BLaER1 treated with 17β-estradiol and CSF1 and Interleukin-3, amounts not matched to agents 10 nM and 100 nM (cell line): ENCODE measurements around the gene FBXO9.

Source experiments
- H3K27ac ChIP-seq, 11 experiments: shearing (Covaris generic); formaldehyde crosslinking; 2 replicates each; pipeline ENCODE4 v1.8.1; 2022
- H3K27me3 ChIP-seq, 11 experiments: shearing (Covaris generic); formaldehyde crosslinking; 2 replicates each; pipeline ENCODE4 v1.8.1; 2022
- H3K36me3 ChIP-seq, 11 experiments: shearing (Covaris generic); formaldehyde crosslinking; 2 replicates each; pipeline ENCODE4 v1.8.1; 2022
- H3K4me1 ChIP-seq, 10 experiments: shearing (Covaris generic); formaldehyde crosslinking; 2 replicates each; pipeline ENCODE4 v1.8.1; 2022
- H3K4me2 ChIP-seq, 11 experiments: shearing (Covaris generic); formaldehyde crosslinking; 2 replicates each; pipeline ENCODE4 v1.8.1; 2022
- H3K4me3 ChIP-seq, 10 experiments: shearing (Covaris generic); formaldehyde crosslinking; 2 replicates each; pipeline ENCODE4 v1.8.1; 2022
- H3K9ac ChIP-seq, 11 experiments: shearing (Covaris generic); formaldehyde crosslinking; 2 replicates each; pipeline ENCODE4 v1.8.1; 2022
- H3K9me3 ChIP-seq, 11 experiments: shearing (Covaris generic); formaldehyde crosslinking; replicated peaks in 1 of 11; 2 replicates each; pipeline ENCODE4 v1.8.1; 2022
- H4K20me1 ChIP-seq, 11 experiments: shearing (Covaris generic); formaldehyde crosslinking; 2 replicates each; pipeline ENCODE4 v1.8.1; 2022
- Cebpa-rat ChIP-seq, 11 experiments: shearing (Covaris generic); IDR thresholded peaks; 2 replicates each; pipeline ENCODE4 v1.8.1; 2022

FBXO9 gene

GRCh38 chr6:53109612-53110011 is 44.4 kb downstream of the FBXO9 start:
- H3K4me3 ChIP-seq, result no peak overlapping the region
- H3K27me3 ChIP-seq, result no peaks in the 10 kb centered on the region
- no peaks in the 10 kb centered on the region for H4K20me1 ChIP-seq
- no peak overlapping the region for H3K4me2 ChIP-seq
- no peak for TF ChIP-seq Cebpa-rat (IDR thresholded peaks at IDR 0.05)
- H3K9ac ChIP-seq, result no peak overlapping the region
- no peaks in the 10 kb centered on the region for H3K4me1 ChIP-seq
- no peak overlapping the region for H3K27ac ChIP-seq
- no peaks in the 10 kb centered on the region for H3K9me3 ChIP-seq
- H3K36me3 ChIP-seq, result no peaks in the 10 kb centered on the region

- H3K4me2 ChIP-seq, result no peak overlapping the region
- H3K27ac ChIP-seq, result no peak overlapping the region
- H3K9ac ChIP-seq, result no peak overlapping the region
- H4K20me1 ChIP-seq, result no peaks in the 10 kb centered on the region
- H3K27me3 ChIP-seq, result no peaks in the 10 kb centered on the region
- TF ChIP-seq Cebpa-rat (IDR thresholded peaks at IDR 0.05), result no peak
- 0 out of 20 replicates have a peak, but pooled peaks cover 0 to 3% (median 0%) of the 10 kb centered on the region in 10 experiments for H3K4me1 ChIP-seq
- H3K9me3 ChIP-seq, result no peaks in the 10 kb centered on the region
- no peak overlapping the region for H3K4me3 ChIP-seq
- H3K36me3 ChIP-seq, result no peaks in the 10 kb centered on the region
Measured at GRCh38 chr6:53111865-53112264, 46.7 kb downstream of the FBXO9 start.

GRCh38 chr6:53112404-53112803 is 47.2 kb downstream of the FBXO9 start:
- H3K27ac ChIP-seq, result no peak overlapping the region
- H3K4me1 ChIP-seq, result 0 out of 20 replicates have a peak, but pooled peaks cover 0 to 3% (median 0%) of the 10 kb centered on the region in 10 experiments
- no peaks in the 10 kb centered on the region for H3K27me3 ChIP-seq
- H3K9me3 ChIP-seq, result no peaks in the 10 kb centered on the region
- H4K20me1 ChIP-seq, result no peaks in the 10 kb centered on the region
- H3K36me3 ChIP-seq, result no peaks in the 10 kb centered on the region
- no peak overlapping the region for H3K9ac ChIP-seq
- H3K4me2 ChIP-seq, result no peak overlapping the region
- H3K4me3 ChIP-seq, result no peak overlapping the region
- no peak for TF ChIP-seq Cebpa-rat (IDR thresholded peaks at IDR 0.05)

- Histone ChIP-seq H3K4me1 (0 out of 20 replicates have a peak, but pooled peaks cover 0 to 3% (median 0%) of the 10 kb centered on the region in 10 experiments), H3K36me3 (no peaks in the 10 kb centered on the region), H3K4me2 (no peak overlapping the region), H3K27ac (no peak overlapping the region), H3K9me3 (no peaks in the 10 kb centered on the region), H3K9ac (no peak overlapping the region), H3K4me3 (no peak overlapping the region), H4K20me1 (no peaks in the 10 kb centered on the region), H3K27me3 (no peaks in the 10 kb centered on the region)
- TF ChIP-seq Cebpa-rat (IDR thresholded peaks at IDR 0.05), result no peak
Measured at GRCh38 chr6:53112871-53113270, 47.7 kb downstream of the FBXO9 start.

GRCh38 chr6:53113742-53114141 is 48.5 kb downstream of the FBXO9 start:
- H3K27ac ChIP-seq, result no peak overlapping the region
- 0 out of 20 replicates have a peak, but pooled peaks cover 0 to 3% (median 0%) of the 10 kb centered on the region in 10 experiments for H3K4me1 ChIP-seq
- H3K9me3 ChIP-seq, result no peaks in the 10 kb centered on the region
- no peak for TF ChIP-seq Cebpa-rat (IDR thresholded peaks at IDR 0.05)
- no peaks in the 10 kb centered on the region for H3K27me3 ChIP-seq
- H3K9ac ChIP-seq, result no peak overlapping the region
- no peaks in the 10 kb centered on the region for H3K36me3 ChIP-seq
- no peak overlapping the region for H3K4me3 ChIP-seq
- no peaks in the 10 kb centered on the region for H4K20me1 ChIP-seq
- no peak overlapping the region for H3K4me2 ChIP-seq

GRCh38 chr6:53115113-53115512 is 49.9 kb downstream of the FBXO9 start:
- H3K36me3 ChIP-seq, result no peaks in the 10 kb centered on the region
- no peaks in the 10 kb centered on the region for H4K20me1 ChIP-seq
- no peak overlapping the region for H3K4me2 ChIP-seq
- H3K27me3 ChIP-seq, result no peaks in the 10 kb centered on the region
- H3K4me1 ChIP-seq, result 0 out of 20 replicates have a peak, but pooled peaks cover 0 to 3% (median 0%) of the 10 kb centered on the region in 10 experiments
- no peak overlapping the region for H3K4me3 ChIP-seq
- H3K9ac ChIP-seq, result no peak overlapping the region
- no peak overlapping the region for H3K27ac ChIP-seq
- no peak for TF ChIP-seq Cebpa-rat (IDR thresholded peaks at IDR 0.05)
- H3K9me3 ChIP-seq, result no peaks in the 10 kb centered on the region

GRCh38 chr6:53115741-53116140 is 50.5 kb downstream of the FBXO9 start:
- no peak overlapping the region for H3K27ac ChIP-seq
- H3K4me2 ChIP-seq, result no peak overlapping the region
- no peaks in the 10 kb centered on the region for H3K27me3 ChIP-seq
- H3K9ac ChIP-seq, result no peak overlapping the region
- no peak for TF ChIP-seq Cebpa-rat (IDR thresholded peaks at IDR 0.05)
- no peaks in the 10 kb centered on the region for H4K20me1 ChIP-seq
- no peak overlapping the region for H3K4me3 ChIP-seq
- H3K36me3 ChIP-seq, result no peaks in the 10 kb centered on the region
- H3K4me1 ChIP-seq, result 0 out of 20 replicates have a peak, but pooled peaks cover 0 to 3% (median 0%) of the 10 kb centered on the region in 10 experiments
- H3K9me3 ChIP-seq, result no peaks in the 10 kb centered on the region

GRCh38 chr6:53119349-53119748 is 54.1 kb downstream of the FBXO9 start:
- Histone ChIP-seq H3K9ac (no peak overlapping the region), H3K4me1 (0 out of 20 replicates have a peak, but pooled peaks cover 0 to 3% (median 0%) of the 10 kb centered on the region in 10 experiments), H3K9me3 (no peaks in the 10 kb centered on the region), H3K27me3 (no peaks in the 10 kb centered on the region), H3K27ac (no peak overlapping the region), H3K4me3 (no peak overlapping the region), H3K4me2 (no peak overlapping the region), H3K36me3 (no peaks in the 10 kb centered on the region), H4K20me1 (no peaks in the 10 kb centered on the region)
- no peak for TF ChIP-seq Cebpa-rat (IDR thresholded peaks at IDR 0.05)

GRCh38 chr6:53119772-53120409 is 54.7 kb downstream of the FBXO9 start:
- Histone ChIP-seq H3K27ac (no peak overlapping the region), H3K27me3 (no peaks in the 10 kb centered on the region), H3K9me3 (no peaks in the 10 kb centered on the region), H4K20me1 (no peaks in the 10 kb centered on the region), H3K9ac (no peak overlapping the region), H3K4me2 (no peak overlapping the region), H3K36me3 (no peaks in the 10 kb centered on the region), H3K4me3 (no peak overlapping the region), H3K4me1 (0 out of 20 replicates have a peak, but pooled peaks cover 0 to 3% (median 0%) of the 10 kb centered on the region in 10 experiments)
- TF ChIP-seq Cebpa-rat (IDR thresholded peaks at IDR 0.05), result no peak

- no peaks in the 10 kb centered on the region for H3K27me3 ChIP-seq
Measured at GRCh38 chr6:53124131-53124800, 59.1 kb downstream of the FBXO9 start.

More at GRCh38 chr6:53124131-53124800, 59.1 kb downstream of the FBXO9 start:
- Histone ChIP-seq H4K20me1 (no peaks in the 10 kb centered on the region), H3K4me2 (no peak overlapping the region), H3K36me3 (no peaks in the 10 kb centered on the region), H3K27ac (no peak overlapping the region), H3K9ac (no peak overlapping the region), H3K9me3 (no peaks in the 10 kb centered on the region), H3K4me3 (no peak overlapping the region), H3K4me1 (no peaks in the 10 kb centered on the region)
- TF ChIP-seq Cebpa-rat (IDR thresholded peaks at IDR 0.05), result no peak
